22Rv1 (cell line): ENCODE results near the gene PSMB3.

Experiments used
- ZFX ChIP-seq: fragments of 450-650 bp; IDR thresholded peaks from 2 replicates; pipeline ENCODE4 v1.6.1; 2017; ENCODE audit warnings: antibody characterized with exemption, borderline replicate concordance
- TF ChIP-seq, protein P1 (sequence below): fragments of 450-650 bp; IDR thresholded peaks from 2 replicates; pipeline ENCODE4 v1.5.1; 2017; ENCODE audit warnings: mild to moderate bottlenecking

DNA sequence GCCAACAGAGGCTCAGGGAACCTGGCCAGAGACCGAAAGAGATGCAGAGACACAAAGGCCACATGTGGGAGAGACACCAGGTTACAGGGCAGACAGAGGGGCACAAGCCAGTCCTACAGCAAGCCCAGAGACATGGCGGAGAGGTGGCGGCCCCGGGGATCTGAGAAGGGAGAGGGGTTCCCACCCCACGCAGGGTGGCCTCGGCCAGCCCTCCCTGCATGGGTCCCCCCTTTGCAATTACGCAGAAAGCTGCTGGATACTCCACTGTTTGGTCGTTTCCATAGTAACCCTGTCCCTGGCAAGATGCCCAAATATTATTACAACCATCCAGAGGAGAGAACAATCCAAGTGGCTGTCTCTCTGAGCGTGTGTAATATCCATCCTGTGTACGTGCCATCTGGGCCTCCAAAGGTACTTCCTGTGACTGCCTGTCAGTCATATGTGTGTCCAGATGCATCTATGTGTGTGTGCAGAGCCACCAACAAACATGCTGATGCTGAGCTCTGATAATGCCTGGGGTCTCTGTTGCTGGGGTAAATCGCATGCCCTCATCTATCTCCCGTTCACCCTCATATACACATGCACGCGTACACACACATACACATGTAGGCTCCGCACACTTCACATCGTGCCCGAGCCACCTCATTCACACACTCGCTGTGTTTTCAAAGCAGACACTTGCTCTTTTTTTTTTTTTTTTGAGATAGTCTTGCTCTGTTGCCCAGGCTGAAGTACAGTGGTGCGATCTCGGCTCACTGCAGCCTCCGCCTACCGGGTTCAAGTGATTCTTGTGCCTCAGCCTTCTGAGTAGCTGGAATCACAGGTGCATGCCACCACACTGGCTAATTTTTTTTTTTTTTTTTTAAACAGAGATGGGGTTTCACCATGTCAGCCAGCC lies 9.9 kb upstream of the PSMB3 start:
- TF ChIP-seq, protein P1, sequence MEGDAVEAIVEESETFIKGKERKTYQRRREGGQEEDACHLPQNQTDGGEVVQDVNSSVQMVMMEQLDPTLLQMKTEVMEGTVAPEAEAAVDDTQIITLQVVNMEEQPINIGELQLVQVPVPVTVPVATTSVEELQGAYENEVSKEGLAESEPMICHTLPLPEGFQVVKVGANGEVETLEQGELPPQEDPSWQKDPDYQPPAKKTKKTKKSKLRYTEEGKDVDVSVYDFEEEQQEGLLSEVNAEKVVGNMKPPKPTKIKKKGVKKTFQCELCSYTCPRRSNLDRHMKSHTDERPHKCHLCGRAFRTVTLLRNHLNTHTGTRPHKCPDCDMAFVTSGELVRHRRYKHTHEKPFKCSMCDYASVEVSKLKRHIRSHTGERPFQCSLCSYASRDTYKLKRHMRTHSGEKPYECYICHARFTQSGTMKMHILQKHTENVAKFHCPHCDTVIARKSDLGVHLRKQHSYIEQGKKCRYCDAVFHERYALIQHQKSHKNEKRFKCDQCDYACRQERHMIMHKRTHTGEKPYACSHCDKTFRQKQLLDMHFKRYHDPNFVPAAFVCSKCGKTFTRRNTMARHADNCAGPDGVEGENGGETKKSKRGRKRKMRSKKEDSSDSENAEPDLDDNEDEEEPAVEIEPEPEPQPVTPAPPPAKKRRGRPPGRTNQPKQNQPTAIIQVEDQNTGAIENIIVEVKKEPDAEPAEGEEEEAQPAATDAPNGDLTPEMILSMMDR = no peak
- TF ChIP-seq ZFX = no peak
